Medulla oblongata (tissue), 1 donor: ENCODE results near the gene FAM20C.

ENCODE experiments used
- DNase-seq: peaks from one replicate; pipeline ENCODE4 v3.0.0-alpha.2; 2015; ENCODE audit errors: extremely low spot score

The FAM20C gene

GRCh38 chr7:191981-192649 is at the start of gene FAM20C:
Gene FAM20C (plus strand): TSS chr7:192571. CDS start chr7:193200, 629 bp downstream.
- peak; percentile 94 for DNase-seq

GRCh38 chr7:143145-143751 is 49.1 kb upstream of the FAM20C start:
- DNase-seq = no peak

- no peak for DNase-seq
Observed at GRCh38 chr7:143811-144453, 48.4 kb upstream of the FAM20C start.

- no peak for DNase-seq
Observed at GRCh38 chr7:144454-144826, 47.9 kb upstream of the FAM20C start.

- DNase-seq = no peak
Observed at GRCh38 chr7:145863-146262, 46.5 kb upstream of the FAM20C start.

GRCh38 chr7:148543-148931 is 43.8 kb upstream of the FAM20C start:
- no peak for DNase-seq

GRCh38 chr7:148932-149790 is 43.2 kb upstream of the FAM20C start:
- DNase-seq = peak; percentile 99

- DNase-seq = peak; percentile 57
Observed at GRCh38 chr7:149791-150636, 42.4 kb upstream of the FAM20C start.

GRCh38 chr7:150811-151221 is 41.6 kb upstream of the FAM20C start:
- no peak for DNase-seq

- no peak for DNase-seq
Observed at GRCh38 chr7:151346-152050, 40.9 kb upstream of the FAM20C start.

- no peak for DNase-seq
Observed at GRCh38 chr7:152702-153391, 39.5 kb upstream of the FAM20C start.

GRCh38 chr7:153604-154003 is 38.8 kb upstream of the FAM20C start:
- no peak for DNase-seq

GRCh38 chr7:154096-154799 is 38.1 kb upstream of the FAM20C start:
- peak; percentile 63 for DNase-seq

GRCh38 chr7:155469-155900 is 36.9 kb upstream of the FAM20C start:
- DNase-seq = no peak

- no peak for DNase-seq
Observed at GRCh38 chr7:156111-157007, 36.0 kb upstream of the FAM20C start.

GRCh38 chr7:157008-157310 is 35.4 kb upstream of the FAM20C start:
- no peak for DNase-seq

- no peak for DNase-seq
Observed at GRCh38 chr7:157771-158625, 34.4 kb upstream of the FAM20C start.

- DNase-seq = no peak
Observed at GRCh38 chr7:158771-159170, 33.6 kb upstream of the FAM20C start.
